GM21367 (cell line): ENCODE results near the gene ILF3.
"Not testable (repeated sequence)": the region's sequence is repeated elsewhere in the genome, so short reads cannot be mapped to it uniquely, and the experiment has no call there.

Experiments used
- ATAC-seq: cut with Tn5 transposase; IDR thresholded peaks from one replicate; pipeline ENCODE4 v1.9.1; 2021; ENCODE audit not compliant: unreplicated experiment

The ILF3 gene

GRCh38 chr19:10671922-10672321, 17.8 kb downstream of the ILF3 start:
- not testable (repeated sequence) for ATAC-seq

- ATAC-seq = not testable (repeated sequence)
These were observed 21.1 kb downstream of the ILF3 start for GRCh38 chr19:10675214-10675613.

GRCh38 chr19:10677751-10678150, 23.6 kb downstream of the ILF3 start:
- no peak for ATAC-seq

GRCh38 chr19:10678813-10679212, 24.7 kb downstream of the ILF3 start:
- ATAC-seq = no peak

GRCh38 chr19:10679743-10680142, 25.6 kb downstream of the ILF3 start:
- no peak for ATAC-seq

- no peak for ATAC-seq
These were observed 26.5 kb downstream of the ILF3 start for GRCh38 chr19:10680545-10681135.

GRCh38 chr19:10681658-10682057, 27.5 kb downstream of the ILF3 start:
- ATAC-seq = no peak

- ATAC-seq = no peak
These were observed 28.4 kb downstream of the ILF3 start for GRCh38 chr19:10682397-10683063.

- ATAC-seq = no peak
These were observed 28.9 kb downstream of the ILF3 start for GRCh38 chr19:10683064-10683426.

- ATAC-seq = no peak
These were observed 29.4 kb downstream of the ILF3 start for GRCh38 chr19:10683582-10683981.

GRCh38 chr19:10685210-10685609, 31.1 kb downstream of the ILF3 start:
- no peak for ATAC-seq

GRCh38 chr19:10686193-10686592, 32.0 kb downstream of the ILF3 start:
- ATAC-seq = no peak

GRCh38 chr19:10686661-10687517, 32.7 kb downstream of the ILF3 start:
- no peak for ATAC-seq

GRCh38 chr19:10687518-10688288, 33.6 kb downstream of the ILF3 start:
- no peak for ATAC-seq

- no peak for ATAC-seq
These were observed 34.6 kb downstream of the ILF3 start for GRCh38 chr19:10688545-10689280.

GRCh38 chr19:10690341-10690781, 36.2 kb downstream of the ILF3 start:
- no peak for ATAC-seq

- ATAC-seq = no peak
These were observed 37.2 kb downstream of the ILF3 start for GRCh38 chr19:10691178-10691881.

- ATAC-seq = no peak
These were observed 37.7 kb downstream of the ILF3 start for GRCh38 chr19:10691883-10692282.

GRCh38 chr19:10692673-10693264, 38.6 kb downstream of the ILF3 start:
- ATAC-seq = no peak
